Panc1 (cell line): ENCODE measurements around the gene OSBPL10. TPM values are rescaled to one million over a fixed set of nuclear protein-coding genes. Genes with fewer than 3 reads are reported as not detected.

ENCODE experiments used
- ATAC-seq: fragments of 200-7000 bp; cut with Tn5 transposase; 2 replicates; pipeline ENCODE4 v1.9.1; 2020; ENCODE audit warnings: mild to moderate bottlenecking, moderate library complexity
- BruUV-seq: library from RNA; stranded (reverse); fragments of 400-500 nt; replicated peaks from 2 replicates; lab custom pipeline; 2021; lab: Mats Ljungman, UMichigan
- CTCF ChIA-PET: fragments of 300-600 bp; sonication (Branson Sonifier 250); formaldehyde crosslinking; loops from one replicate; lab custom pipeline; 2022; ENCODE audit warnings: antibody characterized with exemption; lab: Charles Lee
- POLR2A ChIA-PET: fragments of 300-600 bp; sonication (Branson Sonifier 250); formaldehyde crosslinking; loops from one replicate; lab custom pipeline; 2022; ENCODE audit warnings: antibody characterized with exemption; lab: Charles Lee
- DNase-seq: peaks from one replicate; pipeline ENCODE4 v3.0.0-alpha.2; 2010; ENCODE audit warnings: low read depth, low spot score
- H3K27ac ChIP-seq: 2 replicates; pipeline ENCODE4 v1.5.1; 2011; ENCODE audit warnings: mild to moderate bottlenecking, low read length, inconsistent platforms
- H3K27me3 ChIP-seq: fragments of 200-500 bp; sonication (Bioruptor generic); 2 replicates; pipeline ENCODE4 v1.6.0; 2014; ENCODE audit warnings: low read length, inconsistent platforms; ENCODE audit not compliant: control insufficient read depth, insufficient read depth
- H3K36me3 ChIP-seq: fragments of 200-500 bp; sonication (Bioruptor generic); 2 replicates; pipeline ENCODE4 v1.5.1; 2014; ENCODE audit warnings: inconsistent platforms, mild to moderate bottlenecking, low read length, moderate library complexity; ENCODE audit not compliant: control insufficient read depth, insufficient read depth
- H3K4me1 ChIP-seq: 2 replicates; pipeline ENCODE4 v1.5.1; 2011; ENCODE audit warnings: inconsistent platforms, mild to moderate bottlenecking, low read length, moderate library complexity; ENCODE audit not compliant: control insufficient read depth, insufficient read depth
- H3K4me3 ChIP-seq, 2 experiments: 2 replicates each; pipeline ENCODE4 v1.5.1; 2011 to 2012; ENCODE audit warnings: low read depth in 2 of 2, low read length in 2 of 2, mild to moderate bottlenecking in 2 of 2, inconsistent platforms in 1 of 2, moderate library complexity in 1 of 2
- H3K9me3 ChIP-seq: fragments of 200-500 bp; sonication (Bioruptor generic); 2 replicates; pipeline ENCODE4 v1.5.1; 2014; ENCODE audit warnings: low read depth, mild to moderate bottlenecking, inconsistent platforms, low read length, moderate library complexity; ENCODE audit not compliant: control insufficient read depth, insufficient read depth
- CTCF ChIP-seq: fragments of 450-650 bp; IDR thresholded peaks from 2 replicates; pipeline ENCODE4 v1.5.1; 2017; ENCODE audit warnings: mild to moderate bottlenecking
- POLR2AphosphoS5 ChIP-seq: IDR thresholded peaks from 2 replicates; pipeline ENCODE4 v1.6.1; 2012; ENCODE audit warnings: mild to moderate bottlenecking, low read depth, low read length, moderate library complexity
- REST ChIP-seq, 2 experiments: IDR thresholded peaks; 2 replicates each; pipeline ENCODE4 v1.6.1; 2011 to 2012; ENCODE audit warnings: low read depth in 2 of 2, control low read depth in 1 of 2, low read length in 1 of 2, mild to moderate bottlenecking in 1 of 2, moderate library complexity in 1 of 2; ENCODE audit not compliant: insufficient read depth in 1 of 2
- SIN3A ChIP-seq: IDR thresholded peaks from 2 replicates; pipeline ENCODE4 v1.6.1; 2012; ENCODE audit warnings: low read depth, mild to moderate bottlenecking, low read length, moderate library complexity, borderline replicate concordance; ENCODE audit not compliant: insufficient read depth
- TCF7L2 ChIP-seq: IDR thresholded peaks from 2 replicates; pipeline ENCODE4 v1.6.1; 2011; ENCODE audit warnings: mild to moderate bottlenecking, low read depth, low read length, inconsistent platforms
- in situ Hi-C: cut with HindIII; loops from 2 replicates; pipeline ENCODE4 v1.10.0; 2016; ENCODE audit warnings: low sequenced_read_pairs, low pct_unique_long_range_greater_than_20kb
- intact Hi-C: fragments of 100-400 bp; cut with micrococcal nuclease; formaldehyde crosslinking; loops from one replicate; pipeline ENCODE4 v1.10.0; 2022; ENCODE audit not compliant: unreplicated experiment
- total RNA-seq: library from RNA; stranded (reverse); gene quantifications from one replicate; pipeline ENCODE4 v1.2.1, GENCODE V29; 2021; ENCODE audit not compliant: unreplicated experiment

OSBPL10 gene
- total RNA-seq, 1 experiment from 2014 or later, result 88.1 TPM

DNA sequence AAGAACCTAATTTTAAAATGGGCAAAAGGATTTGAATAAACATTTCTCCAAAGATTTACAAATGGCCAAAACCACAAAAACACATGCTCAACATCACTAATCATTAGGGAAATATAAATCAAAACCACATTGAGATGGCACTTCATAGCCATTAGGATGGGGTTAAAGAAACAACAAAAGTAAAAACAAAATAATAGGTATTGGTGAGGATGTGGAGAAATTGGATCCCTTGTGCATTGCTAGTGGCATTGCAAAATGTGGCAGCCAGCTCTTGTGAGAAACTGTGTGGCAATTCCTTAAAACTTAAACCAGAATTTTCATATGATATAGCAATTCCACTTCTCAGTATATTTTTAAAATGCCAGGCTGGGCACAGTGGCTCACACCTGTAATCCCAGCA is 321.8 kb downstream of the OSBPL10 start:
- in situ Hi-C loops (no loop called here), intact Hi-C loops (no loop called here)
- POLR2A ChIA-PET, result no interaction called here
- Histone ChIP-seq H3K9me3 (peaks cover 11% of the 10 kb centered on the region), H3K27ac (no peak overlapping the region), H3K27me3 (no peaks in the 10 kb centered on the region), H3K4me3 (no peak overlapping the region), H3K4me1 (no peaks in the 10 kb centered on the region), H3K36me3 (no peaks in the 10 kb centered on the region; the same call in none of the 2 replicates)
- DNase-seq (no peak), ATAC-seq (no peak)
- TF ChIP-seq POLR2AphosphoS5 (no peak), TCF7L2 (no peak), REST (IDR thresholded peaks at IDR 0.05; ENCODE audit: insufficient read depth in 1 of 2, low read depth in 2 of 2, low read length in 1 of 2) (no peak), SIN3A (no peak), CTCF (no peak)
- CTCF ChIA-PET, result no interaction called here
- no TSS peak for BruUV-seq

DNA sequence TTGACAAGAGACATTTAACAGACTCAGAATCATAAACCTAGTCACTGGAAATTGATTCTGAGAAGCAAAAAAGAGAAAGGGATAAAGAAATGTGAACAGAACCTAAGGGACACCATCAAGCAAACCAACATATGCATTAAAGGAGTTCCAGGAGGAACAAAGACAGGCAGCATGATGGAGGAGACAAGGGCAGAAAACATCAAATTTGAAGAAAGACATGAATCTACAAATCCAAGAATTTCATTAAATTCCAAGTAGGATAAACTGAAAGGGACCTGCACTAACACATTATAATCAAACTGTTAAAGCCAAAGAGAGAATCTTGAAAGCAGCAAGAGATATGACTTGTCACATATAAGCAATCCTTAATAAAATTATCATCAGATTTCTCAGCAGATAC is 326.1 kb downstream of the OSBPL10 start:
- TF ChIP-seq CTCF, result no peak
- no peak for TF ChIP-seq TCF7L2
- no peak for TF ChIP-seq POLR2AphosphoS5
- no peak for TF ChIP-seq SIN3A
- TF ChIP-seq REST (IDR thresholded peaks at IDR 0.05; ENCODE audit: insufficient read depth in 1 of 2, low read depth in 2 of 2, low read length in 1 of 2), result no peak
- ATAC-seq (no peak), DNase-seq (no peak)
- in situ Hi-C loops, result no loop called here
- Histone ChIP-seq H3K4me3 (no peak overlapping the region), H3K27me3 (no peaks in the 10 kb centered on the region), H3K27ac (no peak overlapping the region), H3K4me1 (no peaks in the 10 kb centered on the region), H3K9me3 (peaks cover 14% of the 10 kb centered on the region), H3K36me3 (no peaks in the 10 kb centered on the region; the same call in 1 of the 2 replicates)
- no TSS peak for BruUV-seq
- ChIA-PET CTCF (no interaction called here), POLR2A (no interaction called here)
- intact Hi-C loops, result no loop called here
